ENCODE data around the gene FBXW8. TPM values are rescaled to one million over a fixed set of nuclear protein-coding genes. Genes with fewer than 3 reads are reported as not detected.

The FBXW8 gene
- total and polyA plus RNA-seq, 2 experiments from 2014 or later: 17.0 to 20.6 TPM

GRCh38 chr12:116897476-116897875, 13.3 kb upstream of the FBXW8 start:
- Histone ChIP-seq H2AFZ (no peak overlapping the region), H3K36me3 (replicated peaks; ENCODE audit: insufficient read depth, low read depth) (no peaks in the 10 kb centered on the region), H3K9me2 (replicated peaks; ENCODE audit: insufficient read depth) (no peaks in the 10 kb centered on the region), H4K20me1 (ENCODE audit: insufficient read depth, poor library complexity, severe bottlenecking) (no peaks in the 10 kb centered on the region), H3K27me3 (peaks cover 16% of the 10 kb centered on the region), H3K9me3 (ENCODE audit: low read depth) (no peaks in the 10 kb centered on the region), H3K4me2 (no peak overlapping the region), H3K4me1 (ENCODE audit: insufficient read depth) (no peaks in the 10 kb centered on the region), H3K27ac (no peak overlapping the region), H3K4me3 (no peak overlapping the region), H3K79me2 (no peaks in the 10 kb centered on the region)
- 95% methylated on average over 4 of the region's 4 CpGs for WGBS (ENCODE audit: low lambda C conversion rate, missing lambda C conversion rate)
- DNase-seq (ENCODE audit: low spot score): no peak
- TF ChIP-seq CTCF (IDR thresholded peaks at IDR 0.05; ENCODE audit: poor library complexity) (no peak), EZH2 (IDR thresholded peaks at IDR 0.05; ENCODE audit: borderline replicate concordance) (no peak), EZH2phosphoT487 (IDR thresholded peaks at IDR 0.05; ENCODE audit: low read depth, severe bottlenecking, unreplicated experiment) (no peak)

GRCh38 chr12:116898669-116899068, 12.1 kb upstream of the FBXW8 start:
- H3K27me3 ChIP-seq: peaks cover 16% of the 10 kb centered on the region
- TF ChIP-seq EZH2 (IDR thresholded peaks at IDR 0.05; ENCODE audit: borderline replicate concordance): no peak
- TF ChIP-seq EZH2phosphoT487 (IDR thresholded peaks at IDR 0.05; ENCODE audit: low read depth, severe bottlenecking, unreplicated experiment): no peak
- TF ChIP-seq CTCF (IDR thresholded peaks at IDR 0.05; ENCODE audit: poor library complexity): no peak

GRCh38 chr12:116901612-116902011, 9.1 kb upstream of the FBXW8 start:
- H4K20me1 ChIP-seq (ENCODE audit: insufficient read depth, poor library complexity, severe bottlenecking): no peaks in the 10 kb centered on the region
- no peak overlapping the region for H3K4me3 ChIP-seq
- H2AFZ ChIP-seq: no peak overlapping the region
- H3K27ac ChIP-seq: no peak overlapping the region
- no peaks in the 10 kb centered on the region for H3K9me3 ChIP-seq (ENCODE audit: low read depth)
- TF ChIP-seq EZH2 (IDR thresholded peaks at IDR 0.05; ENCODE audit: borderline replicate concordance): no peak
- TF ChIP-seq EZH2phosphoT487 (IDR thresholded peaks at IDR 0.05; ENCODE audit: low read depth, severe bottlenecking, unreplicated experiment): no peak
- TF ChIP-seq CTCF (IDR thresholded peaks at IDR 0.05; ENCODE audit: poor library complexity): no peak
- no peaks in the 10 kb centered on the region for H3K4me1 ChIP-seq (ENCODE audit: insufficient read depth)
- no peak overlapping the region for H3K4me2 ChIP-seq
- WGBS (ENCODE audit: low lambda C conversion rate, missing lambda C conversion rate): 89% methylated on average over 2 of the region's 2 CpGs
- peaks cover 16% of the 10 kb centered on the region for H3K27me3 ChIP-seq
- H3K9me2 ChIP-seq (replicated peaks; ENCODE audit: insufficient read depth): no peaks in the 10 kb centered on the region
- no peaks in the 10 kb centered on the region for H3K36me3 ChIP-seq (replicated peaks; ENCODE audit: insufficient read depth, low read depth)
- H3K79me2 ChIP-seq: no peaks in the 10 kb centered on the region
- DNase-seq (ENCODE audit: low spot score): no peak

More at GRCh38 chr12:116898669-116899068, 12.1 kb upstream of the FBXW8 start:
- Histone ChIP-seq H3K36me3 (replicated peaks; ENCODE audit: insufficient read depth, low read depth) (no peaks in the 10 kb centered on the region), H3K4me2 (no peak overlapping the region), H3K9me2 (replicated peaks; ENCODE audit: insufficient read depth) (no peaks in the 10 kb centered on the region), H3K4me1 (ENCODE audit: insufficient read depth) (no peaks in the 10 kb centered on the region), H3K9me3 (ENCODE audit: low read depth) (no peaks in the 10 kb centered on the region), H3K4me3 (no peak overlapping the region), H4K20me1 (ENCODE audit: insufficient read depth, poor library complexity, severe bottlenecking) (no peaks in the 10 kb centered on the region), H3K27ac (no peak overlapping the region), H2AFZ (no peak overlapping the region), H3K79me2 (no peaks in the 10 kb centered on the region)
- 66% methylated on average over 3 of the region's 3 CpGs for WGBS (ENCODE audit: low lambda C conversion rate, missing lambda C conversion rate)
- DNase-seq (ENCODE audit: low spot score): no peak

- no peaks in the 10 kb centered on the region for H3K4me1 ChIP-seq (ENCODE audit: insufficient read depth)
- no peaks in the 10 kb centered on the region for H3K36me3 ChIP-seq (replicated peaks; ENCODE audit: insufficient read depth, low read depth)
- H3K9me3 ChIP-seq (ENCODE audit: low read depth): no peaks in the 10 kb centered on the region
- H3K27me3 ChIP-seq: peaks cover 13% of the 10 kb centered on the region
- H3K9me2 ChIP-seq (replicated peaks; ENCODE audit: insufficient read depth): no peaks in the 10 kb centered on the region
- no peak overlapping the region for H2AFZ ChIP-seq
- 73% methylated on average over 4 of the region's 4 CpGs for WGBS (ENCODE audit: low lambda C conversion rate, missing lambda C conversion rate)
- no peak overlapping the region for H3K4me2 ChIP-seq
- TF ChIP-seq CTCF (IDR thresholded peaks at IDR 0.05; ENCODE audit: poor library complexity) (no peak), EZH2 (IDR thresholded peaks at IDR 0.05; ENCODE audit: borderline replicate concordance) (no peak), EZH2phosphoT487 (IDR thresholded peaks at IDR 0.05; ENCODE audit: low read depth, severe bottlenecking, unreplicated experiment) (no peak)
- H3K79me2 ChIP-seq: no peaks in the 10 kb centered on the region
- H4K20me1 ChIP-seq (ENCODE audit: insufficient read depth, poor library complexity, severe bottlenecking): no peaks in the 10 kb centered on the region
- H3K27ac ChIP-seq: no peak overlapping the region
- DNase-seq (ENCODE audit: low spot score): no peak
- no peak overlapping the region for H3K4me3 ChIP-seq
Observed at GRCh38 chr12:116903818-116904217, 6.9 kb upstream of the FBXW8 start.
